ENCODE measurements around the gene DSCAML1. TPM values are rescaled to one million over a fixed set of nuclear protein-coding genes. Genes with fewer than 3 reads are reported as not detected.

The DSCAML1 gene
- total and polyA plus RNA-seq, 10 of the 15 experiments (the other 5 are each of a cell fraction or from before 2014, with no cell fraction given), result 0.03 to 0.18 (median 0.06) TPM; not detected in 1

- no peak for DNase-seq (ENCODE audit: low read depth, low spot score)
- 25% methylated on average over 5 of the region's 5 CpGs for WGBS (ENCODE audit: insufficient coverage, insufficient replicate concordance, low lambda C conversion rate, missing lambda C conversion rate)
- POLR2A ChIA-PET, result no interaction called here
- no peak for TF ChIP-seq TAF1 (IDR thresholded peaks at IDR 0.05; ENCODE audit: borderline replicate concordance, low read depth, low read length)
- TF ChIP-seq POLR2A (IDR thresholded peaks at IDR 0.05; ENCODE audit: low read depth, low read length), result no peak
- no peak for TF ChIP-seq NR2F1 (conservative IDR thresholded peaks at IDR 0.05)
- no peak for TF ChIP-seq SUZ12 (IDR thresholded peaks at IDR 0.05; ENCODE audit: unreplicated experiment)
- TF ChIP-seq, protein P1, sequence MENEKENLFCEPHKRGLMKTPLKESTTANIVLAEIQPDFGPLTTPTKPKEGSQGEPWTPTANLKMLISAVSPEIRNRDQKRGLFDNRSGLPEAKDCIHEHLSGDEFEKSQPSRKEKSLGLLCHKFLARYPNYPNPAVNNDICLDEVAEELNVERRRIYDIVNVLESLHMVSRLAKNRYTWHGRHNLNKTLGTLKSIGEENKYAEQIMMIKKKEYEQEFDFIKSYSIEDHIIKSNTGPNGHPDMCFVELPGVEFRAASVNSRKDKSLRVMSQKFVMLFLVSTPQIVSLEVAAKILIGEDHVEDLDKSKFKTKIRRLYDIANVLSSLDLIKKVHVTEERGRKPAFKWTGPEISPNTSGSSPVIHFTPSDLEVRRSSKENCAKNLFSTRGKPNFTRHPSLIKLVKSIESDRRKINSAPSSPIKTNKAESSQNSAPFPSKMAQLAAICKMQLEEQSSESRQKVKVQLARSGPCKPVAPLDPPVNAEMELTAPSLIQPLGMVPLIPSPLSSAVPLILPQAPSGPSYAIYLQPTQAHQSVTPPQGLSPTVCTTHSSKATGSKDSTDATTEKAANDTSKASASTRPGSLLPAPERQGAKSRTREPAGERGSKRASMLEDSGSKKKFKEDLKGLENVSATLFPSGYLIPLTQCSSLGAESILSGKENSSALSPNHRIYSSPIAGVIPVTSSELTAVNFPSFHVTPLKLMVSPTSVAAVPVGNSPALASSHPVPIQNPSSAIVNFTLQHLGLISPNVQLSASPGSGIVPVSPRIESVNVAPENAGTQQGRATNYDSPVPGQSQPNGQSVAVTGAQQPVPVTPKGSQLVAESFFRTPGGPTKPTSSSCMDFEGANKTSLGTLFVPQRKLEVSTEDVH (IDR thresholded peaks at IDR 0.05; ENCODE audit: low read depth, partially characterized antibody), result no peak
- no peak for TF ChIP-seq CUX1 (IDR thresholded peaks at IDR 0.05; ENCODE audit: insufficient replicate concordance, low read depth, low read length)
- BruUV-seq (replicated peaks), result no TSS peak
- Histone ChIP-seq H3K27me3 (replicated peaks in 1 of 2; ENCODE audit: control insufficient read depth in 2 of 2, insufficient read depth in 2 of 2, low read length in 1 of 2) (peaks cover 0 to 2% of the 10 kb centered on the region in 2 experiments; a peak in 1 of 4 replicates), H2AFZ (ENCODE audit: control insufficient read depth, low read depth, low read length) (no peak overlapping the region), H3K79me2 (ENCODE audit: control insufficient read depth, insufficient read depth, low read length) (no peaks in the 10 kb centered on the region), H3K4me3 (no peak overlapping the region), H3K4me2 (ENCODE audit: control insufficient read depth, insufficient read depth) (no peak overlapping the region), H3K36me3 (ENCODE audit: control insufficient read depth in 2 of 2, insufficient read depth in 2 of 2, low read length in 1 of 2) (no peaks in the 10 kb centered on the region), H3K9ac (ENCODE audit: control insufficient read depth, insufficient read depth, low read length) (no peak overlapping the region), H3K27ac (ENCODE audit: control insufficient read depth, insufficient read depth) (no peak overlapping the region), H3K9me3 (replicated peaks; ENCODE audit: control insufficient read depth, insufficient read depth, low read length) (no peaks in the 10 kb centered on the region), H3K4me1 (ENCODE audit: control insufficient read depth, insufficient read depth, low read length) (no peaks in the 10 kb centered on the region), H4K20me1 (ENCODE audit: control insufficient read depth, insufficient read depth) (no peaks in the 10 kb centered on the region; the same call in 1 of the 2 replicates)
- ATAC-seq, result peak; percentile 61
- intact Hi-C loops (cut with micrococcal nuclease; ENCODE audit: unreplicated experiment), result no loop called here
- in situ Hi-C loops (cut with MboI), result no loop called here
- CTCF ChIA-PET, result no interaction called here
- FAIRE-seq, result no peak
- RAD21 ChIA-PET (ENCODE audit: unreplicated experiment), result no interaction called here
- SMC1A ChIA-PET (ENCODE audit: uncharacterized antibody, unreplicated experiment), result no interaction called here
These were observed 313.6 kb downstream of the DSCAML1 start for GRCh38 chr11:117483372-117483771.

Data from GM12878 (cell line).